H9 (cell line): ENCODE measurements around the gene CCDC28B. TPM values are rescaled to one million over a fixed set of nuclear protein-coding genes. Genes with fewer than 3 reads are reported as not detected.

Experiments used
- DNase-seq: peaks from one replicate; pipeline ENCODE4 v3.0.0-alpha.2; 2017
- H2AFZ ChIP-seq: one replicate; pipeline ENCODE4 v1.6.1; 2013; ENCODE audit warnings: mild to moderate bottlenecking, low read length, control low read depth, moderate library complexity
- H2AK5ac ChIP-seq: 2 replicates; pipeline ENCODE4 v1.6.1; 2013; ENCODE audit warnings: low read length, control low read depth, mixed read lengths; ENCODE audit not compliant: insufficient read length
- H2BK120ac ChIP-seq: one replicate; pipeline ENCODE4 v1.6.1; 2013; ENCODE audit warnings: low read depth, mild to moderate bottlenecking, low read length, control low read depth, inconsistent platforms; ENCODE audit not compliant: poor library complexity, severe bottlenecking
- H2BK12ac ChIP-seq: 2 replicates; pipeline ENCODE4 v1.6.1; 2013; ENCODE audit warnings: low read length, control low read depth, mixed read lengths, low read depth; ENCODE audit not compliant: insufficient read length
- H2BK15ac ChIP-seq: 2 replicates; pipeline ENCODE4 v1.6.1; 2013; ENCODE audit warnings: low read depth, low read length, control low read depth
- H2BK20ac ChIP-seq: one replicate; pipeline ENCODE4 v1.6.1; 2013; ENCODE audit warnings: low read depth, mild to moderate bottlenecking, low read length, control low read depth, inconsistent platforms; ENCODE audit not compliant: poor library complexity, severe bottlenecking
- H2BK5ac ChIP-seq: 2 replicates; pipeline ENCODE4 v1.6.1; 2013; ENCODE audit warnings: low read length, control low read depth, mixed read lengths; ENCODE audit not compliant: insufficient read length
- H3K14ac ChIP-seq: 2 replicates; pipeline ENCODE4 v1.6.1; 2013; ENCODE audit warnings: low read length, control low read depth; ENCODE audit not compliant: insufficient read depth
- H3K18ac ChIP-seq: 2 replicates; pipeline ENCODE4 v1.6.1; 2013; ENCODE audit warnings: low read depth, mild to moderate bottlenecking, mixed read lengths, low read length, control low read depth; ENCODE audit not compliant: insufficient read length
- H3K23ac ChIP-seq: 2 replicates; pipeline ENCODE4 v1.6.1; 2013; ENCODE audit warnings: low read length, control low read depth, mixed read lengths, low read depth; ENCODE audit not compliant: insufficient read length
- H3K23me2 ChIP-seq: 2 replicates; pipeline ENCODE4 v1.6.1; 2013; ENCODE audit warnings: low read depth, mild to moderate bottlenecking, mixed read lengths, low read length, control low read depth; ENCODE audit not compliant: insufficient read length, poor library complexity, severe bottlenecking
- H3K27ac ChIP-seq: 2 replicates; pipeline ENCODE4 v1.5.1; 2013; ENCODE audit warnings: low read length, control low read depth, mixed read lengths, low read depth; ENCODE audit not compliant: insufficient read length
- H3K27me3 ChIP-seq: 2 replicates; pipeline ENCODE4 v1.6.1; 2013; ENCODE audit warnings: low read length, control low read depth, inconsistent platforms; ENCODE audit not compliant: insufficient read depth
- H3K4ac ChIP-seq: 2 replicates; pipeline ENCODE4 v1.6.1; 2013; ENCODE audit warnings: low read depth, mild to moderate bottlenecking, control low read depth, inconsistent platforms, low read length, moderate library complexity
- H3K4me1 ChIP-seq: 2 replicates; pipeline ENCODE4 v1.6.1; 2013; ENCODE audit warnings: low read length, control low read depth, inconsistent platforms; ENCODE audit not compliant: insufficient read depth
- H3K4me2 ChIP-seq: 2 replicates; pipeline ENCODE4 v1.6.1; 2013; ENCODE audit warnings: low read length, control low read depth, mixed read lengths; ENCODE audit not compliant: insufficient read length, insufficient read depth
- H3K56ac ChIP-seq: 2 replicates; pipeline ENCODE4 v1.6.1; 2013; ENCODE audit warnings: low read depth, mild to moderate bottlenecking, mixed read lengths, low read length, control low read depth; ENCODE audit not compliant: insufficient read length
- H3K79me1 ChIP-seq: 2 replicates; pipeline ENCODE4 v1.6.1; 2013; ENCODE audit warnings: low read depth, mild to moderate bottlenecking, moderate library complexity, low read length, control low read depth, inconsistent platforms; ENCODE audit not compliant: insufficient read depth, poor library complexity, severe bottlenecking
- H3K79me2 ChIP-seq: 2 replicates; pipeline ENCODE4 v1.6.1; 2013; ENCODE audit warnings: low read length, control low read depth, inconsistent platforms; ENCODE audit not compliant: insufficient read depth
- H3K9ac ChIP-seq: 2 replicates; pipeline ENCODE4 v1.6.1; 2013; ENCODE audit warnings: low read length, control low read depth, mixed read lengths; ENCODE audit not compliant: insufficient read length; ENCODE audit errors: extremely low read depth
- H3K9me3 ChIP-seq: one replicate; pipeline ENCODE4 v1.6.1; 2013; ENCODE audit warnings: low read depth, low read length, inconsistent platforms; ENCODE audit not compliant: control insufficient read depth
- H3T11ph ChIP-seq: one replicate; pipeline ENCODE4 v1.6.1; 2013; ENCODE audit warnings: mild to moderate bottlenecking, low read length, control low read depth, inconsistent platforms
- H4K20me1 ChIP-seq: one replicate; pipeline ENCODE4 v1.6.1; 2013; ENCODE audit not compliant: control insufficient read depth, insufficient read length, insufficient read depth
- H4K5ac ChIP-seq: 2 replicates; pipeline ENCODE4 v1.6.1; 2013; ENCODE audit warnings: low read depth, mild to moderate bottlenecking, mixed read lengths, low read length, control low read depth; ENCODE audit not compliant: insufficient read length
- H4K8ac ChIP-seq: replicated peaks from 2 replicates; pipeline ENCODE4 v1.6.1; 2013; ENCODE audit warnings: low read length, control low read depth, mixed read lengths, low read depth; ENCODE audit not compliant: insufficient read length
- H4K91ac ChIP-seq: 2 replicates; pipeline ENCODE4 v1.6.1; 2013; ENCODE audit warnings: low read depth, mild to moderate bottlenecking, moderate library complexity, mixed read lengths, low read length, control low read depth; ENCODE audit not compliant: insufficient read length
- H3K27ac Mint-ChIP-seq, 3 experiments: 2 replicates in 2 of 3; 3 replicates in 1 of 3; pipeline ENCODE4 v1.8.0; 2020 to 2021; ENCODE audit warnings: mixed read lengths in 3 of 3, mild to moderate bottlenecking in 1 of 3, moderate library complexity in 1 of 3
- H3K27me3 Mint-ChIP-seq: 2 replicates; pipeline ENCODE4 v1.8.0; 2021; ENCODE audit warnings: low read depth, mild to moderate bottlenecking, moderate library complexity, mixed read lengths
- H3K36me3 Mint-ChIP-seq, 3 experiments: 2 replicates in 2 of 3; 3 replicates in 1 of 3; pipeline ENCODE4 v1.8.0; 2020 to 2021; ENCODE audit warnings: low read depth in 3 of 3, mixed read lengths in 3 of 3; ENCODE audit not compliant: insufficient read depth in 1 of 3
- H3K4me1 Mint-ChIP-seq, 2 experiments: 2 replicates each; pipeline ENCODE4 v1.8.0; 2020; ENCODE audit warnings: mixed read lengths in 2 of 2
- H3K4me3 Mint-ChIP-seq, 2 experiments: 2 replicates in 1 of 2; 3 replicates in 1 of 2; pipeline ENCODE4 v1.8.0; 2020 to 2021; ENCODE audit warnings: mild to moderate bottlenecking in 2 of 2, mixed read lengths in 2 of 2, moderate library complexity in 1 of 2
- H3K9me3 Mint-ChIP-seq, 2 experiments: 2 replicates in 1 of 2; 3 replicates in 1 of 2; pipeline ENCODE4 v1.8.0; 2020; ENCODE audit warnings: mild to moderate bottlenecking in 2 of 2, mixed read lengths in 2 of 2, moderate library complexity in 1 of 2
- CTCF ChIP-seq: fragments of 200-600 bp; sonication (generic); conservative IDR thresholded peaks from 3 replicates; pipeline ENCODE4 v1.8.0; 2021; ENCODE audit warnings: antibody characterized with exemption, mild to moderate bottlenecking
- WGBS: extraction: QIAGEN DNeasy Blood & Tissue Kit; methylation state at CpG from one replicate; pipeline ENCODE4 v1.1.7; 2013; ENCODE audit warnings: missing lambda C conversion rate, low lambda C conversion rate, mixed read lengths; ENCODE audit not compliant: insufficient read length; ENCODE audit errors: extremely low coverage; 5-methylcytosine and 5-hydroxymethylcytosine counted together
- total RNA-seq: library from RNA; stranded (reverse); gene quantifications from 2 replicates; pipeline ENCODE4 v1.2.1, GENCODE V29; 2021

Gene CCDC28B
- total RNA-seq, 1 experiment from 2014 or later, result 20.7 TPM

GRCh38 chr1:32208891-32209328 lies 8.5 kb downstream of the CCDC28B start, which contains the start of gene DCDC2B:
Gene DCDC2B, plus strand, starts transcription at chr1:32209089. Its CDS starts 5 bp downstream, at chr1:32209094.
- Mint-ChIP-seq H3K9me3 (no peaks in the 10 kb centered on the region), H3K36me3 (peaks cover 0 to 14% (median 11%) of the 10 kb centered on the region in 3 experiments; a peak in 5 of 7 replicates), H3K4me1 (peaks cover 8 to 11% of the 10 kb centered on the region in 2 experiments), H3K27ac (peak within 1 kb of the TSS in 2 of 3 experiments; percentile 44 to 57; a peak in 2 of 7 replicates), H3K4me3 (peak within 1 kb of the TSS in 1 of 2 experiments; percentile 32; a peak in 1 of 5 replicates), H3K27me3 (peaks cover 12% of the 10 kb centered on the region)
- no peak within 1 kb of the TSS for H3T11ph ChIP-seq
- no CpG with 5 or more reads among the region's 5 CpGs for WGBS
- H3K79me2 ChIP-seq, result no peaks in the 10 kb centered on the region
- H2BK20ac ChIP-seq, result no peak within 1 kb of the TSS
- DNase-seq, result no peak
- no peaks in the 10 kb centered on the region for H4K20me1 ChIP-seq
- no peak within 1 kb of the TSS for H3K23ac ChIP-seq
- no peak within 1 kb of the TSS for H4K5ac ChIP-seq
- H3K9ac ChIP-seq, result no peak within 1 kb of the TSS
- no peak within 1 kb of the TSS for H2BK120ac ChIP-seq
- H3K4ac ChIP-seq, result no peak within 1 kb of the TSS
- peaks cover 10% of the 10 kb centered on the region for H3K23me2 ChIP-seq
- no peak within 1 kb of the TSS for H3K56ac ChIP-seq
- no peak for TF ChIP-seq CTCF
- no peak within 1 kb of the TSS for H3K27ac ChIP-seq
- H4K8ac ChIP-seq, result no peak within 1 kb of the TSS
- no peak within 1 kb of the TSS for H2BK15ac ChIP-seq
- no peaks in the 10 kb centered on the region for H3K9me3 ChIP-seq
- no peaks in the 10 kb centered on the region; the same call in 1 of the 2 replicates for H3K27me3 ChIP-seq
- no peak within 1 kb of the TSS for H3K18ac ChIP-seq
- H3K4me1 ChIP-seq, result peaks cover 4% of the 10 kb centered on the region; the same call in 1 of the 2 replicates
- no peak within 1 kb of the TSS for H2BK5ac ChIP-seq
- no peak within 1 kb of the TSS for H2AK5ac ChIP-seq
- no peak within 1 kb of the TSS for H4K91ac ChIP-seq
- H3K14ac ChIP-seq, result no peak within 1 kb of the TSS
- H3K4me2 ChIP-seq, result no peak within 1 kb of the TSS
- no peak within 1 kb of the TSS for H2BK12ac ChIP-seq
- H3K79me1 ChIP-seq, result no peaks in the 10 kb centered on the region
- H2AFZ ChIP-seq, result no peak within 1 kb of the TSS
